Measurements from ENCODE around the gene SLC52A3. TPM values are rescaled to one million over a fixed set of nuclear protein-coding genes. Genes with fewer than 3 reads are reported as not detected.
"Not testable (repeated sequence)": the region's sequence is repeated elsewhere in the genome, so short reads cannot be mapped to it uniquely, and the experiment has no call there.

Gene SLC52A3
- polyA plus RNA-seq, 1 donor (not counting 4 experiments of a cell fraction or from before 2014, with no cell fraction given), result 0.84 TPM

GRCh38 chr20:815226-815625 is 46.9 kb upstream of the SLC52A3 start:
- no peaks in the 10 kb centered on the region for H3K36me3 ChIP-seq (ENCODE audit: control insufficient read depth in 2 of 2, extremely low read depth in 1 of 2, insufficient read depth in 2 of 2, low read length in 2 of 2)
- no peaks in the 10 kb centered on the region for H3K9me1 ChIP-seq (ENCODE audit: control insufficient read depth, extremely low read depth, insufficient read depth, low read length)
- dilution Hi-C loops (cut with MboI; ENCODE audit: extremely low pct_ligation_motif_present, low sequenced_read_pairs), result no loop called here
- no peaks in the 10 kb centered on the region for H4K20me1 ChIP-seq (ENCODE audit: control insufficient read depth, extremely low read depth, insufficient read depth, low read length)
- TF ChIP-seq EZH2 (IDR thresholded peaks at IDR 0.05; ENCODE audit: low read length), result no peak
- no peak for TF ChIP-seq CTCF (optimal IDR thresholded peaks at IDR 0.05 in 1 of 3, IDR thresholded peaks at IDR 0.05 in 1 of 3, conservative IDR thresholded peaks at IDR 0.05 in 1 of 3; ENCODE audit: extremely low read depth in 1 of 3, insufficient read depth in 2 of 3, low read length in 3 of 3)
- H3K79me2 ChIP-seq (ENCODE audit: control insufficient read depth, insufficient read depth, low read length), result no peaks in the 10 kb centered on the region
- H3K4me2 ChIP-seq (ENCODE audit: control insufficient read depth, extremely low read depth, insufficient read depth, low read depth, low read length), result no peak overlapping the region
- no peaks in the 10 kb centered on the region for H3K9me3 ChIP-seq (ENCODE audit: control insufficient read depth, low read depth, low read length)
- peaks cover 9% of the 10 kb centered on the region for H3K27me3 ChIP-seq (ENCODE audit: control insufficient read depth, extremely low read depth, insufficient read depth, low read length)
- no peak overlapping the region for H3K27ac ChIP-seq (ENCODE audit: control insufficient read depth, insufficient read depth, low read length)
- DNase-seq (ENCODE audit: low read depth, low spot score) (no peak), FAIRE-seq (no peak)
- no peak overlapping the region for H3K4me3 ChIP-seq (ENCODE audit: control insufficient read depth in 2 of 3, extremely low read depth in 1 of 3, insufficient read depth in 2 of 3, low read depth in 1 of 3, low read length in 3 of 3)
- no peak overlapping the region for H3K9ac ChIP-seq (ENCODE audit: control insufficient read depth, extremely low read depth, insufficient read depth, low read length)
- no peak overlapping the region for H2AFZ ChIP-seq (ENCODE audit: control insufficient read depth, low read length)
- no peaks in the 10 kb centered on the region for H3K4me1 ChIP-seq (ENCODE audit: control insufficient read depth, extremely low read depth, insufficient read depth, low read length)

GRCh38 chr20:813390-813789 is 45.1 kb upstream of the SLC52A3 start:
- no peak overlapping the region for H2AFZ ChIP-seq (ENCODE audit: control insufficient read depth, low read length)
- H3K4me3 ChIP-seq (ENCODE audit: control insufficient read depth in 2 of 3, extremely low read depth in 1 of 3, insufficient read depth in 2 of 3, low read depth in 1 of 3, low read length in 3 of 3), result no peak overlapping the region
- FAIRE-seq (no peak), DNase-seq (ENCODE audit: low read depth, low spot score) (no peak)
- no peaks in the 10 kb centered on the region for H3K9me3 ChIP-seq (ENCODE audit: control insufficient read depth, low read depth, low read length)
- H3K36me3 ChIP-seq (ENCODE audit: control insufficient read depth in 2 of 2, extremely low read depth in 1 of 2, insufficient read depth in 2 of 2, low read length in 2 of 2), result no peaks in the 10 kb centered on the region
- no peak overlapping the region for H3K27ac ChIP-seq (ENCODE audit: control insufficient read depth, insufficient read depth, low read length)
- peaks cover 9% of the 10 kb centered on the region for H3K27me3 ChIP-seq (ENCODE audit: control insufficient read depth, extremely low read depth, insufficient read depth, low read length)
- no peaks in the 10 kb centered on the region for H3K9me1 ChIP-seq (ENCODE audit: control insufficient read depth, extremely low read depth, insufficient read depth, low read length)
- no peaks in the 10 kb centered on the region for H3K4me1 ChIP-seq (ENCODE audit: control insufficient read depth, extremely low read depth, insufficient read depth, low read length)
- no peaks in the 10 kb centered on the region for H4K20me1 ChIP-seq (ENCODE audit: control insufficient read depth, extremely low read depth, insufficient read depth, low read length)
- H3K9ac ChIP-seq (ENCODE audit: control insufficient read depth, extremely low read depth, insufficient read depth, low read length), result no peak overlapping the region
- H3K4me2 ChIP-seq (ENCODE audit: control insufficient read depth, extremely low read depth, insufficient read depth, low read depth, low read length), result no peak overlapping the region
- H3K79me2 ChIP-seq (ENCODE audit: control insufficient read depth, insufficient read depth, low read length), result no peaks in the 10 kb centered on the region
- dilution Hi-C loops (cut with MboI; ENCODE audit: extremely low pct_ligation_motif_present, low sequenced_read_pairs), result no loop called here
- TF ChIP-seq CTCF (optimal IDR thresholded peaks at IDR 0.05 in 1 of 3, IDR thresholded peaks at IDR 0.05 in 1 of 3, conservative IDR thresholded peaks at IDR 0.05 in 1 of 3; ENCODE audit: extremely low read depth in 1 of 3, insufficient read depth in 2 of 3, low read length in 3 of 3) (no peak), EZH2 (IDR thresholded peaks at IDR 0.05; ENCODE audit: low read length) (no peak)

GRCh38 chr20:812435-812814 is 44.1 kb upstream of the SLC52A3 start:
- H3K9me3 ChIP-seq (ENCODE audit: control insufficient read depth, low read depth, low read length); H2AFZ ChIP-seq (ENCODE audit: control insufficient read depth, low read length); H3K4me1 ChIP-seq (ENCODE audit: control insufficient read depth, extremely low read depth, insufficient read depth, low read length); H3K36me3 ChIP-seq (ENCODE audit: control insufficient read depth in 2 of 2, extremely low read depth in 1 of 2, insufficient read depth in 2 of 2, low read length in 2 of 2); H3K79me2 ChIP-seq (ENCODE audit: control insufficient read depth, insufficient read depth, low read length); H3K27ac ChIP-seq (ENCODE audit: control insufficient read depth, insufficient read depth, low read length); H3K4me2 ChIP-seq (ENCODE audit: control insufficient read depth, extremely low read depth, insufficient read depth, low read depth, low read length); H3K27me3 ChIP-seq (ENCODE audit: control insufficient read depth, extremely low read depth, insufficient read depth, low read length); H3K9ac ChIP-seq (ENCODE audit: control insufficient read depth, extremely low read depth, insufficient read depth, low read length); H3K9me1 ChIP-seq (ENCODE audit: control insufficient read depth, extremely low read depth, insufficient read depth, low read length); DNase-seq (ENCODE audit: low read depth, low spot score); H3K4me3 ChIP-seq (ENCODE audit: control insufficient read depth in 2 of 3, extremely low read depth in 1 of 3, insufficient read depth in 2 of 3, low read depth in 1 of 3, low read length in 3 of 3); H4K20me1 ChIP-seq (ENCODE audit: control insufficient read depth, extremely low read depth, insufficient read depth, low read length); dilution Hi-C loops (cut with MboI; ENCODE audit: extremely low pct_ligation_motif_present, low sequenced_read_pairs); FAIRE-seq: not testable (repeated sequence)

- H3K9me3 ChIP-seq (ENCODE audit: control insufficient read depth, low read depth, low read length); FAIRE-seq; H3K4me1 ChIP-seq (ENCODE audit: control insufficient read depth, extremely low read depth, insufficient read depth, low read length); H3K4me3 ChIP-seq (ENCODE audit: control insufficient read depth in 2 of 3, extremely low read depth in 1 of 3, insufficient read depth in 2 of 3, low read depth in 1 of 3, low read length in 3 of 3); H3K27ac ChIP-seq (ENCODE audit: control insufficient read depth, insufficient read depth, low read length); H3K9me1 ChIP-seq (ENCODE audit: control insufficient read depth, extremely low read depth, insufficient read depth, low read length); dilution Hi-C loops (cut with MboI; ENCODE audit: extremely low pct_ligation_motif_present, low sequenced_read_pairs); H3K79me2 ChIP-seq (ENCODE audit: control insufficient read depth, insufficient read depth, low read length); H3K36me3 ChIP-seq (ENCODE audit: control insufficient read depth in 2 of 2, extremely low read depth in 1 of 2, insufficient read depth in 2 of 2, low read length in 2 of 2); DNase-seq (ENCODE audit: low read depth, low spot score); H3K27me3 ChIP-seq (ENCODE audit: control insufficient read depth, extremely low read depth, insufficient read depth, low read length); H3K4me2 ChIP-seq (ENCODE audit: control insufficient read depth, extremely low read depth, insufficient read depth, low read depth, low read length); H4K20me1 ChIP-seq (ENCODE audit: control insufficient read depth, extremely low read depth, insufficient read depth, low read length); H3K9ac ChIP-seq (ENCODE audit: control insufficient read depth, extremely low read depth, insufficient read depth, low read length); H2AFZ ChIP-seq (ENCODE audit: control insufficient read depth, low read length): not testable (repeated sequence)
These were observed 43.6 kb upstream of the SLC52A3 start for GRCh38 chr20:811776-812434.
